GM21825 (cell line): Measurements from ENCODE around the gene ABCB11.
"Not testable (repeated sequence)": the region's sequence is repeated elsewhere in the genome, so short reads cannot be mapped to it uniquely, and the experiment has no call there.

Source experiments
- ATAC-seq: cut with Tn5 transposase; IDR thresholded peaks from one replicate; pipeline ENCODE4 v1.9.1; 2021; ENCODE audit warnings: mild to moderate bottlenecking, moderate library complexity; ENCODE audit not compliant: unreplicated experiment

Gene ABCB11

DNA sequence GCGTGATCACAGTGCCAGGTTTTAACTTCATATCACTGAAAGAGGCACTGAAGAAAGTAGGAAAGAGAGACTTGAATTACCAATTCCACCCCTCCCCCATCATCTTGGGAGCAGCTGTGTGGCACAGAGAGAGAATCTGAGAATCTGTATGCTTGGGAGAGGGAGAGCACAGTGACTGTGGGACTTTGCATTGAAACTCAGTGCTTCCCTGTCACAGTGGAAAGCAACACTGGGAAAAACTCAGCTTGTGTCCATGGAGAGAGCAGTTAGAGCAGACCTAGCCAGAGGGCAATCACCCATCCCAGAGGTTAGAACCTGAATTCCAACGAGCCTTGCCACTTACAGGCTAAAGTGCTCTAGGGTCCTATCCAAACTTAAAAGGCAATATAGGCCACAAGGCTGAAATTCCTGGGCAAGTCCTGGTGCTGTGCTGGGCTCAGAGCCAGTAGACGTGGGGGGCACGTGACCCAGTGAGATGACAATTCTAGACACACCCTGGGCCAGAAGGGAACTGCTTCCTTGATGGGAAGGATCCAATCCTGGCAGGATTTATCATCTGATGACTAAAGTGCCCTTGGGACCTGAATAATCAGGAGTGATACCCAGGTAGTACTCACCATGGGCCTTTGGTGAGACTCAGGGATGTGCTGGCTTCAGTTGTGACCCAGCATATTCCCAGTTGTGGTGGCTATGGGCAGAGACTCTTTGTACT is 15.5 kb upstream of the ABCB11 start:
- ATAC-seq, result no peak

GRCh38 chr2:169042856-169043255 is 11.7 kb upstream of the ABCB11 start:
- no peak for ATAC-seq

DNA sequence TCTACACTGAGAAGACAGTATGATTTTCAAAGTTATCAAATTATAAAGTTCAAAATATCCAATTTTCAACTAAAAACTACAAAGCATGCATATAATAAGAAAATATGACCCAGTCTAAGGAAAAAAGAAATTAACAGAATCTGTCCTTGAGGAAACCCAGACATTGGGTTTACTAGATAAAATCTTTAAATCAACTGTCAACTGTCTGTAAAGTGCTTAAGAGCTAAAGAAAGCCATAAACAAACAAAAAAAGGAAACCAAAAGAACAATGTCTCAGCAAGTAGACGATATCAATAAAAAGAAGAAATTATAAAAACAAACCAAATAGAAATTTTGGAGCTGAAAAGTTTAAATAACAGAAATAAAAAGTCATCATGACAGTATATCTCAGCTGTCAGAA is 10.5 kb upstream of the ABCB11 start:
- ATAC-seq, result no peak

DNA sequence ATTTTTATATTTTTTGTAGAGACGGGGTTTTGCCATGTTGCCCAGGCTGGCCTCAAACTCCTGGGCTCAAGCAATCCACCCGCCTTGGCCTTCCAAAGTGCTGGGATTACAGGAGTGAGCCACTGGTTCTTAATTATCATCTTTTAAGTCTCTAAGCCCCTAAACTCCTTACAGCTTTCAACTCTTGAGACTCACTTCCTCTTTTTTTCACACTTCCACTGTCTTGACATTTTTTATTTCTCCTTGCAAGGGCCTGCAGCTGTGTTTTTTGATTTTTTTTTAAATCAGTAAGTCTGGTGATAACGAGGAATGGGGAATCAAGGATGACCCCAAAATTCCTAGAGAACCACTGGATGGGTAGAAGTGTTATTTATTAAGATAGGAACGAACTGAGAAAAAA is 8.6 kb upstream of the ABCB11 start:
- ATAC-seq, result no peak

DNA sequence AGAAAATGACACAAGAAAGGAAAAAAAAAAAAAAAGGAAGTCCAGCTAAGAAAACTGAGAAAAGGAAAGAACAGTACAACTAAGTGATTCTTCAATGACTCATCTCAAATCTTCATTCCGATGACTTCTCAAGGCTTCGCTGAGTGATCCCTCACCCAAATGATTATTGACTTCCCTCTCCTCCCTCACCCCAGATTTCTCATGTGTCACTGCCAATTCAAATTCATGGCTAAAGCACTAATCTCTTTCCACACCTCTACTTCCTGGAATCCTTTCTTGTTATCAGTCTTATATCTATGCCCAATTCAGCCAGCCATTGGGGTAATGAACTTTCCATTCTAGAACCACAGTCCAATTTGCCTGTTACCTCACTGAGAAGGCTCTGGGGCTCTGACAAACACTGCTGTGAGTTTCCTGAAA is 7.2 kb upstream of the ABCB11 start:
- ATAC-seq, result no peak

GRCh38 chr2:169036736-169037440 is 5.8 kb upstream of the ABCB11 start:
- peak; percentile 49 for ATAC-seq

- ATAC-seq, result no peak
Observed at GRCh38 chr2:169035887-169036286, 4.8 kb upstream of the ABCB11 start.

GRCh38 chr2:169034984-169035544 is 3.9 kb upstream of the ABCB11 start:
- ATAC-seq, result no peak

DNA sequence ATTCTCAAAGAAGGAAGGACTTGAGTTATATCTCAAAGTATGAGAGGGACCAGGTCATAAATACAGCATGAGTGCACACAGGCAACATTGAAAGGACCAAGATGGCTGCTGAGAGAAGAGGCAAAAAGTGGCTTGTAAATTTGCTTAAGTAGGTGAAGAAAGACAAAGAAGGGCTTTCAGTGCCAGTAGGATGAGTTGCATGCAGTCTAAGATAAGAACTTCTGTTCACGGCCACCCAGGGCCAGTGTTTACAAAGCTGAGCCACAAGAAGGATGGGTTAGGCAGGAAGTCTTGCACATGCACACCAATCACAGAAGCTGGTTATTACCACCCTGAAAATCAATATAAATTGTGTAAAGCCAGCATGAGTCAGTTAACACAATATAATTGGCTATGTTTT is 3.1 kb upstream of the ABCB11 start:
- ATAC-seq, result no peak

GRCh38 chr2:169029341-169029740 is 1.8 kb downstream of the ABCB11 start:
- ATAC-seq, result no peak

DNA sequence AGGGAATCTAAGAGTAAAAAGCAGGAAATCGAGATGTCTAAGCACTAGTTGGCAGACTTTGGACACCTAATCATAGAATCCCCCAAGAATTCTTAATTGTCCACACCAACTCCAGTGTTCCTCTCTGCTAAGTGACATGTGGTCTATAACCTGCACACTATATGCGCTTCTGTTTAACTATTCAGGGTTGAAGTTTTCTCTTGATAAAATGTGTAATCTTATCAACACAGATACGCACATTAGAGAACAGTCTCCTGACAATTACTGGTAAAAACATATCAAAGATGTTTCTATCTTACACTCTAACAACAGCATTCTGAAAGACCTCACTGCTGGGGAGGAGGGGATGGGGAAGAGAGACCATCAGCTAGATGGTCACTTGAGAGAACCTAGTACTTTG is 3.9 kb downstream of the ABCB11 start:
- ATAC-seq, result no peak

DNA sequence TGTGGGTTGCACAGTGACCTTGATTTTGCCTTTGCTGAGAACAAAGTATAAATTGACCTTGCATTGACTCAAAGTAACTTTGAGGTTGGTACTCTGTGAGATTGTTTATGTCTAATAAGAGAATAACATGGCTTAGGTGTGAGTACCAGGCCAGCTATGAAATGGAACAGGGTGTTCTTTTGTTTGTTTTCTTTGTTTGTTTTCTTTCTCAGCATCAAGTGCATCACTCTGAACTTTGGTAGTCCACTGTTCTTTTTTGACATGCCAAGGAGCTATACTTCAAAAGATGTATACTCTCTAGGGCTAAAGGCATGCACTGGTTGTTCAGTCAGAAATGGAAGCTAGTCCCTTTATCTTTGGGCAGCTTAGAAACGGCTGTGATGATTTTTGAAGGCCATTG is 5.1 kb downstream of the ABCB11 start:
- ATAC-seq, result no peak

DNA sequence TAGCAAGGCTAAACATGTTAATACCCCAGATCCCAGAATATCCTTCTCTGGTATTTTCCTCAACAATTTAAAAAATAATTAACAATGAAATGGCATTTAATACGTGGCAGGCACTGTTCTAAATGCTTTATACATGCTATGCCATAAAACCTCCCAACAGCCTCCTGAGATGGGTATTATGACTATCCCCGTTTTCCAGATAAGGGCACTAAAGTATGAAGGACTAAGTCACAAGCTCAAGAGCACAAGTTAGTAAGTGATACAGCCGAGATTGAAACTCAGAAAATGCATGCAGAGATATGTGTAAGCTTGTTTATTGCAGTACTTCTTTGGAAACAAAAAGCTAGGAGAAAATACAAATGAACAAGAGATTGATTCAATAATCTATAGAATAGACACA is 8.0 kb downstream of the ABCB11 start:
- no peak for ATAC-seq

GRCh38 chr2:169018390-169018789 is 12.7 kb downstream of the ABCB11 start:
- no peak for ATAC-seq

DNA sequence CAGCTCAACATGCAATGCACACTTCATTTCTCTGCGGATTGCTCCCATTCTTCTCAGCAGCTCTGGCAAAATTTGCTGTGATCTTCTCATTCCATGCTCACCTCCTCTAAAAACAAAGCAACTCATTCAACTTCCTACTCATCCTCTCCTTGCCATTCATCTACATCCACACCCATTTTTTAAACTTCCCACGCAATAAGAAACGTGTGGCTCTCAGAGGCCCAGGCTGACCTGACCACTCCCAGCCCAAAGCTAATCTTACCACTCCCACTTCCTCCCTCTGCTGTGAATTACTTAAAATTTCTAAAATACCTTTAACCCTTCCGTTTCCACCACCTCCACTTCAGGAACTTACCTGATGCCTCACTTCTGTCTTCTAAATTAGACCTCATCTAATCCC is 15.2 kb downstream of the ABCB11 start:
- no peak for ATAC-seq

- no peak for ATAC-seq
Observed at GRCh38 chr2:169014780-169015179, 16.3 kb downstream of the ABCB11 start.

- no peak for ATAC-seq
Observed at GRCh38 chr2:169013628-169014026, 17.5 kb downstream of the ABCB11 start.

GRCh38 chr2:169012812-169013627 is 18.1 kb downstream of the ABCB11 start:
- no peak for ATAC-seq

DNA sequence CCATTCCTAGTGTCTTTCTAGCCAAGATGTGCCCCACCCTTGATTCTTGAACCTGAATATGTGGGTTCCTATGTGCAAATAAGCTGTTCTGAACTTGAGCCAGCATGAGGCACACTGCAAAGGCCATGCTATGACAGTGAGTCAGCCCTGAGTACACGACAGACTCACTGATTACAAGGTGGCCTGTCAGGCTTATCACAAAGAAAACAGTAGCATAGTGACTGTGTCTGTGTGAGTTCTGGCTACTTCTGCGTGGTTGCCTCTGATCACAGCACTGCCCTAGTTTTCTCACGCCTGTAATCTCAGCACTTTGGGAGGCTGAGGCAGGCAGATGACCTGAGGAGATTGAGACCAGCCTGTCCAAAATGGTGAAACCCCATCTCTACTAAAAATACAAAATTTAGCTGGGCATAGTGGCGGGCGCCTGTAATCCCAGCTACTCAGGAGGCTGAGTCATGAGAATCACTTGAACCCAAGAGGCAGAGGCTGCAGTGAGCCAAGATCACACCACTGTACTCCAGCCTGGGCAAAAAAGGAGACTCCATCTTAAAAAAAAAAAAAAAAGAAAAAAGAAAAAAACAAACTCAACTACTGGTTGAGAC is 18.8 kb downstream of the ABCB11 start:
- ATAC-seq, result not testable (repeated sequence)

DNA sequence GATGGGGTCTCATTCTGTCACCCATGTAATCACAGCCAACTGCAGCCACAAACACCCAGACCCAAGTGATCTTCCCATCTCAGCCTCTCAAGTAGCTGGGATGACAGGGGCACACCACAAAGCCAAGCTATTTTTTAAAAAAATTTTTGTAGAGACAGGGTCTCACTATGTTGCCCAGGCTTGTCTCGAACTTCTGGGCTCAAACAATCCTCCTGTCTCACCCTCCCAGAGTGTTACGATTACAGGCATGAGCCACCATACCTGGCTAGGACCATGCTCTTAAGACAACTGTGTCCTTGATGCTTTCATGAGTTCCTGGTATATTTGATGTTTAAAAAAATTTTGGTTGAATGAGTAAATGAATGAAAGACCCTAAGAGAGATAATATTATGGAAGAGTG is 19.4 kb downstream of the ABCB11 start:
- no peak for ATAC-seq
